Measurements from ENCODE around the gene PTPRM.

Gene PTPRM

GRCh38 chr18:8349608-8350323, 782.6 kb downstream of the PTPRM start:
- no peak for DNase-seq

- no peak for DNase-seq
These were observed 783.5 kb downstream of the PTPRM start for GRCh38 chr18:8350628-8351027.

- no peak for DNase-seq
These were observed 784.0 kb downstream of the PTPRM start for GRCh38 chr18:8351161-8351560.

- no peak for DNase-seq
These were observed 787.2 kb downstream of the PTPRM start for GRCh38 chr18:8354304-8354703.

- no peak for DNase-seq
These were observed 788.9 kb downstream of the PTPRM start for GRCh38 chr18:8356001-8356400.

DNA sequence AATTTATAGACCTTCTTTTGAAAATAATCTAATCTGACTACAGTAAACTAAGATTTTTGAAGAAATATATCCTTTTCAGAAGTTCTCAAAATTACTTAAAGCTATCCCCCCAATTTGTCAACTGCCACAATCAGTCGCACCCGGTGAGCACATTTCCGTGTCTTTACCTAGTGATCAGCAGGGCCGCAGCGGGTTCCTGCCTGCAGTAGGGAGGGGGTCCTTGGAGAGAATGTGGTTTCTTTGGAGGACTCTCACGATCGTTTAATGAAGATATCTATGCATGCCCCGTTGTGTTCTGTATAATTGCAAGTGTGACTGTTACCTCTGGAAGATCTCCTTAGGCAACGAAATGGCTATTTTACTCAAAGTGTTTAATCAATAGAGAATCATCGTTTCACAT, 790.2 kb downstream of the PTPRM start:
- no peak for DNase-seq

DNA sequence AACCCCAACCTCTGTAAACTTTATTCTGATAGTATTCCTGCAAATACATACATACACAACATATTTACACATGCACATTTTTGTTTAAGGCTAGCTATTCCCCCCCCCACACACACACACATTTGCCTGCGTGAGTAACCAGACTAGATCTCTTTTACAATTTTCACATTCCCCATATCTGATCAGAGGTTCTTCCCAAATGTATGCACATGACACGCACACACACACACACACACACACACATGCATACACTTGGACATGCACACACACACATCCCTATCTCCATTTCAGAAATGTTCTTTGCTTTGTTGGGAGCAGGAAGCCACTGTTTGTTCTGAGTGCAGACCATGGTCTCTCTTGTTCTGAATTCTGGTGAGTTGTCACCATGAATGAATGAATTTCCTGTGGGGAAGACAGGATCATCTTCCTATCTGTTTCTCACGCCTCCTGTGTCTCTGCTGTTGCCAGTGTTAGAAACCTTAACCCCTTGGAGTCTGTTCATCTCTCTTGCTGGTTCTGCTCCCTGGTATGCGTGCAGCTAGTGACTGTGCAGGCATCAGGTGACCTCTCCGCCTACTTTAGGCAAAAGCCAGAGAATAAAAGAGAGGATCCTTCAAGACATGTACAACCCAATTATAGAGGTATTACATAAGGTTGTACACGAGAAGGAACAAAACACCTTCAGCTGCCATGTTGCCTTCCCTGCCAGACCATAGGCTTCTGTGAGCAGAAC, 791.1 kb downstream of the PTPRM start:
- DNase-seq: no peak

DNA sequence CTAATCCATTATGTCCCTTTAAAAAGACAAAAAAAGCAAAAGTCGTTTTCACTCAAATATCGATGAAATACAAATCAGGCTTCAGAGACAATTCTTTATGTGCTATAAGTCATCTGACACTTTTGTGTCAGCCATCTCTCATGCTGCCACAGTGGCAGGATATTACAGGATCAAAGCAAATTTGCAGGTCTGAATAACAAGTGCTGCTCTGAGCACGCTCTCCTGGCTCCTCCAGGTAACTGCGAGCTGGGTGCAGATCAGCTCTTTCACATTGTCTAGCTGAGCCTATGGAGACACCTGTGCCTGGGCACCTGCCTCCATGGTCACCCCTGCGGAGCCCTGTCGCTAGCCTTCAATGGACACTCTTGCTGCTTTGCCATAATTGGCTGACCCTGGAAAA, 792.0 kb downstream of the PTPRM start:
- no peak for DNase-seq

GRCh38 chr18:8359481-8359880, 792.4 kb downstream of the PTPRM start:
- DNase-seq: no peak

DNA sequence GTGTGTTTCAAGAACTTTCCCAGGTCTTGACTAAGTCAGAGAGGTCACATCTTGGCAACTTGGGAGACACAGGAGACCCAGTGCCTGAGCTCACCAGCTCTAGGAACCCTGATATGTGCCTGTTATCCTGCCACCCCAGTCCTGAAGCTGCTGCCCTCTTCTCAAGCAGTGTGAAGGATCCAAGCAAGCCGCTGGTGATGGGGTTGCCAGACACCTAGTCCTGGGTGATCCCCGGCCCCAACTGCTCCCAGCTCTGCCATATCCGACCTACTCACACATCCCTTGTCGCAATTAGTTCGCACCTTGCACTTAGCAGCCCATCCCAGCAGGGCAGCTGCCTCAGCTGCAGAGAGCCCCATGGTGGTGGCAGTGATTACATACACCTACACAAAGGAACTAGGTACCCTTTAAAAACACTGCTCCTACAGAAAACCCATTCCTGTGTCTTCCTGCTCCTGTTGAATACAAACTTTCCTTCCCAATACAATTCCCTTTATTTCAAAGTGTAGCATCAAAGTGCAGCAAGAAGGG, 794.9 kb downstream of the PTPRM start:
- DNase-seq: no peak

- DNase-seq: no peak
These were observed 795.7 kb downstream of the PTPRM start for GRCh38 chr18:8362863-8363262.

GRCh38 chr18:8364385-8364784, 797.3 kb downstream of the PTPRM start:
- no peak for DNase-seq

DNA sequence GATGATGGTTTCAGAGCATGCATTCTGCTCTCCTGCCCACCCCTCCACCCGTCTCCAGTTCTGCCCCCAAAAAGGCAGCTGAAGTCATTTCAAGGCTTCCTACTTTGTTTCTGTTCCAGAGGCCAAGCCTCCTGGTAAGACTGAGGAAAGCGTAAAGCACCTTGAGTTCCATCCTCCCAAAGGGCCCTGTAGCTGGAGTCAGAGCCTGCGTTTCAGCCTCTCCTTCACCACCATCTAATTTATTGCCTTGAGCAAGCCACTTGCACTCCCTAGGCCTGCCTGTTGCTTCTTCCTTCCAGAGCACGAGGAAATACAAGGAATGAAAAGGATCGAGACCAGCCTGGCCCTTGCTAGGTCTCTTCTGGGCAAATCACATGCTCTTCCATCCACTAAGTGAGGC, 797.9 kb downstream of the PTPRM start:
- no peak for DNase-seq

DNA sequence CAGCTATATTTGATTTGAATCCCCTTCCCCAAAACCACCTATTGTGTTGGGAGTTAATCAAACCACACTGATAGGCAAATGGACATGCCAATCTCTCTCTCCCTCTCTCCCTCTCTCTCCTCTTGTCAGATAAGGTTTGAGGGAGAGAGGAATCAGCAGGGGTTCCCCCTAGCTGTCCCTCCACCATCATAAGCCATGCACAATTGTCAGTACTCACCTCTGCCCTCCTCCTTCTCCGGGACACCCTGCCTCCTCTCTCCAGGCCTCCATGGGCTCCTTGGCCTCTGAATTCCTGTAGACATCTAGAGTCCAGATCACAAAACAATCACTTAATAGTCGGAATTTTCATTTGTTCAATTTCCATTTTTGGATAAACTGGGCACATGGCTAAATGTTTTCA, 798.4 kb downstream of the PTPRM start:
- no peak for DNase-seq

DNA sequence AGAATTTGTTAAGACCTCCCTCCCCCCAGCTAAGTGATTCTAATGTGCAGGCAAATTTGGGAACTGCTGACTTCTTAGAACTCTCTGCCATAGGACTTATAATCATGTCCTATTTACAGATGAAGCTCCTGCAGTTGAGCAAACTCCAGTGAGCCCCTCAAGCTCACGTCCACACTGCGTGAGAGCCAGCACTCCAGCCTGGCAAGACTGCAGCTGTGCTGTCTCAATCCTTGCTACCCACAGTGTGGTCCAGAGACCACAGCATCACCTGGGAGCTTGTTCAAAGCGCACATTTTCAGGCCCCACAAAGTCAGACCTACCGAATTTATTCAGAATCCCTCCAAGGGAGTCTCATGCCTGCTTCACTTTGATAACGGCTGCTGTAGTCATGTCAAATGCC, 799.0 kb downstream of the PTPRM start:
- no peak for DNase-seq

GRCh38 chr18:8366656-8367055, 799.5 kb downstream of the PTPRM start:
- DNase-seq: no peak

- no peak for DNase-seq
These were observed 800.3 kb downstream of the PTPRM start for GRCh38 chr18:8367217-8367988.

- no peak for DNase-seq
These were observed 801.5 kb downstream of the PTPRM start for GRCh38 chr18:8368512-8369217.

GRCh38 chr18:8373486-8373885, 806.4 kb downstream of the PTPRM start:
- no peak for DNase-seq

GRCh38 chr18:8374676-8375075, 807.6 kb downstream of the PTPRM start:
- DNase-seq: no peak

GRCh38 chr18:8375249-8375648, 808.1 kb downstream of the PTPRM start:
- DNase-seq: no peak

DNA sequence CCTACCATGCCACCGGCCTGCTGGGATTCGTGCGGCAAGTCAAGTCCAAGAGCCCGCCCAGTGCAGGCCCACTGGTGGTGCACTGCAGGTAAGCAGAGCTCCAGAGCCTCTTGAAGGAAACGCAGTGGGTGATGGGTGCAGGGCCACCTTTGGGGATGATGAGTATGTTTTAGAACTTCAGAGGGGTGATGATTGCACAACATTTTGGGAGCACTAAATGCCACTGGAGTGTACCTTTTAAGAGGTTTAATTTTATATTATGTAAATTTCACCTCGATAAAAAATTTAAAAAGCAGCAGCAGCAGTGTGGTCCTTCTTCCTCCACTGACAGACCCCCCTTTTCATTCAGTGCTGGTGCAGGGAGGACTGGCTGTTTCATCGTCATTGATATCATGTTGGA, 809.0 kb downstream of the PTPRM start:
- DNase-seq: no peak
